H1 (cell line): Measurements from ENCODE around the gene SND1.

Experiments
- ATF3 ChIP-seq: IDR thresholded peaks from 2 replicates; pipeline ENCODE4 v1.6.1; 2011; ENCODE audit warnings: low read depth, mild to moderate bottlenecking, low read length; ENCODE audit not compliant: insufficient read depth
- BRCA1 ChIP-seq: IDR thresholded peaks from 2 replicates; pipeline ENCODE4 v1.6.1; 2012; ENCODE audit warnings: low read depth, low read length, improper control_type of control experiment
- CTCF ChIP-seq, 3 experiments: IDR thresholded peaks; 1 replicate in 2 of 3; 2 replicates in 1 of 3; pipeline versions ENCODE4 v1.5.1 to v1.6.1; 2011; ENCODE audit warnings: low read length in 3 of 3, mild to moderate bottlenecking in 3 of 3, inconsistent platforms in 2 of 3, low read depth in 1 of 3, moderate library complexity in 1 of 3; ENCODE audit not compliant: insufficient read depth in 1 of 3; ENCODE audit errors: control extremely low read depth in 1 of 3
- EP300 ChIP-seq, 2 experiments: IDR thresholded peaks; 1 replicate in 1 of 2; 2 replicates in 1 of 2; pipeline ENCODE4 v1.6.1; 2011 to 2012; ENCODE audit warnings: low read depth in 2 of 2, low read length in 2 of 2, mild to moderate bottlenecking in 2 of 2, borderline replicate concordance in 1 of 2, inconsistent platforms in 1 of 2, moderate library complexity in 1 of 2
- EZH2 ChIP-seq: fragments of 200-600 bp; sonication (generic); IDR thresholded peaks from 2 replicates; pipeline ENCODE4 v1.7.1; 2012; ENCODE audit warnings: low read depth, mild to moderate bottlenecking, moderate library complexity, low read length, inconsistent platforms; ENCODE audit not compliant: severe bottlenecking
- JUN ChIP-seq: IDR thresholded peaks from 2 replicates; pipeline ENCODE4 v1.6.1; 2011; ENCODE audit warnings: low read depth, mild to moderate bottlenecking, improper control_type of control experiment, low read length
- JUND ChIP-seq: IDR thresholded peaks from 2 replicates; pipeline ENCODE4 v1.6.1; 2011; ENCODE audit warnings: mild to moderate bottlenecking, improper control_type of control experiment, low read length
- POLR2AphosphoS5 ChIP-seq: IDR thresholded peaks from 2 replicates; pipeline ENCODE4 v1.6.1; 2011; ENCODE audit warnings: low read depth, low read length
- SIX5 ChIP-seq: IDR thresholded peaks from 2 replicates; pipeline ENCODE4 v1.6.1; 2011; ENCODE audit warnings: mild to moderate bottlenecking, low read depth, low read length
- SP1 ChIP-seq: IDR thresholded peaks from 2 replicates; pipeline ENCODE4 v1.6.1; 2011; ENCODE audit warnings: low read depth, low read length

GRCh38 chr7:127863082-127863481, 211.1 kb downstream of the SND1 start:
- TF ChIP-seq SIX5 (no peak), POLR2AphosphoS5 (no peak), CTCF (IDR thresholded peaks at IDR 0.05; ENCODE audit: control extremely low read depth in 1 of 3, insufficient read depth in 1 of 3, low read depth in 1 of 3, low read length in 3 of 3) (no peak), BRCA1 (no peak), ATF3 (no peak), SP1 (no peak), JUN (no peak), EP300 (IDR thresholded peaks at IDR 0.05; ENCODE audit: borderline replicate concordance in 1 of 2, low read depth in 2 of 2, low read length in 2 of 2) (no peak), EZH2 (no peak), JUND (no peak)
